Activated CD4-positive, alpha-beta T cell treated with anti-CD3 and anti-CD28 coated beads for 24 hours (primary cell): ENCODE data around the gene SPN.
"Not testable (repeated sequence)": the region's sequence is repeated elsewhere in the genome, so short reads cannot be mapped to it uniquely, and the experiment has no call there.

ENCODE experiments used
- DNase-seq, 2 donors: peaks; one replicate each; pipeline ENCODE4 v3.0.0-alpha.2; 2020; ENCODE audit warnings: low read depth in 2 of 2

SPN gene

DNA sequence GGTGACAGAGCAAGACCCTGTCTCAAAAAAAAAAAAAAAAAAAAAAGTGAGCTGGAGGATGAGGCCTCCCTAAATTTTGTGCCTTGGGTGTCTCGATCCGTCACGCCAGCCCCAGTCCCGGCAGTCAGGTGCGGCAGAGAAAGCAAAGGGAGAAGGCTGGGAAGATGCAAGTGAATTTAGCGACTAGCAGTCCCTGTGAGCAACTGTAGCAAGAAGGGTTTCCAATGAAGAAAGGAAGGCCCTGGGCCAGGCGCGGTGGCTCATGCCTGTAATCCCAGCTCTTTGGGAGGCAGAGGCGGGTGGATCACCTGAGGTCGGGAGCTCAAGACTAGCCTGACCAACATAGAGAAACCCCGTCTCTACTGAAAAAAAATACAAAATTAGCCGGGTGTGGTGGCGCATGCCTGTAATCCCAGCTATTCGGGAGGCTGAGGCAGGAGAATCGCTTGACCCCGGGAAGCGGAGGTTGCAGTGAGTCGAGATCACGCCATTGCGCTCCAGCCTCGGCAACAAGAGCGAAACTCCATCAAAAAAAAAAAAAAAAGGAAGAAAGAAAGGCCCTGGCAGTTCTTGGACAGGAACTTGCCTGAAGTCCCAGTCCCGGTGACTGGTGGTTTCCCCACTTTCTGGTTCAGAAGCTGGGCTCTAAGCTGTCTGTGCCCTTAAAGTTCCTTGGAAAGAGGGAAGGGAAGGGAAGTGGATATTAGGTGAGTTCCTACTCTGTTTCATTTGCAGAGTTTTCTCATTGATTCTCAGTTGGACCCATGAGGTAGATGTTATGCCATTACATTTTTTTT, 14.1 kb downstream of the SPN start:
- no peak for DNase-seq

DNA sequence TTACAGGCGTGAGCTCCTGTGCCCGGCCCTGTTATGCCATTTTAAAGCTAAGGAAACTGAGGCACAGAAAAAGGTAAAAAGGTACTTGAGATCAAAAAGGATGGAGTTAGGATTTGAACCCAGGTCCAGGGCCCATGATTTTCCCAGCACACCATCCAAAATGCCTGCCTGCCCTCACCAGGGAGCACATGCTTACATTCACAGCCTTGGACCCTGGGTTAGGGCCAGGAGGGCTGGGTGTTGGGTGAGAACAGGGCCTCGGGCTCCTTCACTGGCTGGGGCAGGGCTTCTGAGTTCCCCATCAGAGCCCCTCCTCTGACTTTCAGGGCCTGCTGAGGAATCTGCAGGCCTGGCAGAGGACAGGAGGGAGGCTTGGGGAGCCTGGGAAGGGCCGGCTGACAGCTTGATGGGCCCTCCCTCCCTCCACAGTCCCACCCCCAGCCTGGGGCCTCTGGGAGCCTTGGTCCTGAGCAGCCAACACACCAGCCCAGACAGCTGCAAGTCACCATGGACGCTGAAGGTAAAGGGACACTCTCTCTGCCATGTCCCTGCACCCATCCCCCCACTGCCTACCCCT, 15.7 kb downstream of the SPN start, which contains the start of gene QPRT:
QPRT (plus strand) TSS at position 490 of the 577 bp plus-strand sequence; CDS start at position 508, 18 bp downstream.
- DNase-seq: no peak

DNA sequence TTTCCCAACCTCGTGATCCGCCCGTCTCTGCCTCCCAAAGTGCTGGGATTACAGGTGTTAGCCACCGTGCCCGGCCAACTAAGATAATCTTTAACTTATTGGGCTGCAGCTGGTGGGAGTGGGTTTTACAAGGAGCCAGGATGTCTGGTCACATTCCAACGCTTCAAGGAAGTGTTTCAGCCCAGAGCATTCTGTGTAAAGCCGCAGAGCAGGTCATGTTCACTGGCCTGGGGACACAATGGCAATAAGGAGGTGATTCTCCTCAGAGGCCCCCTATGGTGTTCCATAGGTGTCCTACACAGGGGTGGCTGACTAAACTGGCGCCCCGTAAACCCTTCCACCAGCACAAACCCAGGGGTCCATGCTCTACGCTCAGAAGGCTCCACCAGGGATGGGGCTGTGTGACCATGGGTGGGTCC, 17.1 kb downstream of the SPN start:
- DNase-seq: no peak

DNA sequence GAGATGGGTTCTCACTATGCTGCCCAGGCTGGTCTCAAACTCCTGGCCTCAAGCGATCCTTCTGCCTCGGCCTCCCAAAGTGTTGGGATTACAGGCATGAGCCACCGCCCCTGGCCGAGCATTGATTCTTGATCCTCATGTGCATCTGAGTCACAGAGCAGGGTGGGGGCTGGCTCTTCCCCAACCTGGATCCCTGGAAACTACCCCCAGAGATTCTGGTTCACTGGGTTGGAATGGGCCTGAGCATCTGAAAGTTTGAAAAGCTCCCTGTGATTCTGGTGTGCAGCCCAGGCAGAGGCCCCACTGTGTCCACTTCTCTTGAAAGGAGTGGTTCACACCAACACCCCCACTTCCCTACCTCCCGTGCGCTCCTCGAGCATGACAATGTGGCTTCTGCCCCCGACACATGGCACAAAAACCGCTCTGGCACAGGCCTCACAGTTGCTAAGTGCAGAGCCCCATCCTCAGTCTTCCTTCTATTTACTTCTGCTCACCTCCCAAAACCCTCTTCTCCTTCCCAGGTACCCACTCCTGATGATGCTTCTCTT, 20.6 kb downstream of the SPN start:
- DNase-seq: no peak

DNA sequence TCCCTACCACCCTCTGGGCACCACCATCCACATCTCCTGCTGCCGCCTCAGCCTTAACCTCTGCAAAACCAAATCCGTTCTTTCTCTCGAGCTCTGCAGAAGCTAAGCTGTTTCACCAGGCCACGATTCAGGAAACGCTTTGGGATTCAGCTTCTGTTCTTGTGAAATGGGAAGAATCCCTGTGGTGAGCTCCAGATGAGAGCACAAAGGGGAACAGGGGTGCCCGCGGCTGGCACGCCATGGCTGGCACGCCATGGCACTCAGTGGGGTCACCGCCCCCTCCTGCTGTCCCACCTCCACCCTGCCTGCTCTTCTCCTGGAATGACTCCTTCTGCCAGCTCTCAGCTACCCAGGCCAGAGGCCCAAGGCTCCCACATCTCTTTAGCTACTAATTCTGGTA, 21.6 kb downstream of the SPN start:
- DNase-seq: no peak

DNA sequence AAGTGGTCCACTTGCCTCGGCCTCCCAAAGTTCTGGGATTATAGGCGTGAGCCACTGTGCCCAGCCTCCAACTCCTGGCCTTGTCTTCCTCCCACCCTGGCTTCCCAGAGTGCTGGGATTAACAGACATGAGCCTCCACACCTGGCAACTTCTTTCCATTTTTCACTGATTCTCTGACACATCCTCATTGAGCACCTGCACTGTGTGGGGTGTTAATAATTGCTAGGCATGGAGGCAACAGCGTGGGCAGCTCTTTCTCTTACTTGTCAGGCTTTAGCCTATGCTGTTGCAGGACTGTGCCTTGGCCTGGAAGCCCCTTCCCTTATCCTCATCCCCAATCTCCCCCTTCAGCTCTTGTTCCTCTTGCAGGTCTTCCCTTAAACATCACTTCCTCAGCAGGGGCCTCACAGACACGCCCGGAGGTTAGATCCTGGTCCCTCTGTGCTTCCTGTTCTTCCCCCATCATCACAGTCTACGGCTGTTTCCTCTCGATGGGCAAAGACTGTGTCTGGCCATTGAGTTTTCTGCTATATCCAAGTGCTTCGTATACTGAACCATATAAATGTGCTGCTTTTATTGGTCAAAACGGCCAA, 23.8 kb downstream of the SPN start:
- DNase-seq: no peak

DNA sequence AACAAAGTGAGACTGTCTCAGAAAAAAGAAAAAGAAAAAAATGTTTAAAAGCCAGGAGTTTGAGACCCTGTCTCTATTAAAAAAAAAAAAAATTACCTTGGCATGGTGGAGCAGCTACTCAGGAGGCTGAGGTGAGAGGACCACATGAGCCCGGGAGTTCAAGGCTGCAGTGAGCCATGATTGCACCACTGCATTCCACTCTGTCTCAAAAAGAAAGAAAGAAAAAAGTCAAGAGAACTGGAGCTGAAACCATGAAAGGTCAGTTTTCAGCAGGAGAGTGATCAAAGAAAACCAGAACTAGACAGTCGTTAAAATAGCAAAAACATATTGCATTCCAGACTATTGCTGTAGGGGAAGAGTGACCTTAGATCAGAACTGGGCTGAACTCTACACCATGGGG, 24.7 kb downstream of the SPN start:
- DNase-seq: no peak

DNA sequence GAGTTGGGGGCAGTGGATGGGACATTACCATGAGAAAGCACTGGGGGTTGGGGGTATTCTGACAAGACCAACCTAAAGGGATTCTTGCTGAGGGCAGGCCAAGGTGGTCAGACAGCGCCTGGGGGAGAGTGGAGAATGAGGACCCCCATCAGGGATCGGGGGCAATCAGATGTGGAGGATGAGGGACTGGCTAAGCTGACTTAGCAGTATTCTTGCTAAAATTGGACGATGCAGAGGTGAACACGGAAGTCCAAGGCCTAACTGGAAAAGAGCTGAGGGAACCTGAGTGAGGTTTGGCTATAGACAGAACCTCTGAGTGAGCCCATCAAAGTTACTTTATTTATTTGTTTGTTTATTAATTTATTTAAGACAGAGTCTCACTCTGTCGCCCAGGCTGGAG, 25.1 kb downstream of the SPN start:
- no peak for DNase-seq

DNA sequence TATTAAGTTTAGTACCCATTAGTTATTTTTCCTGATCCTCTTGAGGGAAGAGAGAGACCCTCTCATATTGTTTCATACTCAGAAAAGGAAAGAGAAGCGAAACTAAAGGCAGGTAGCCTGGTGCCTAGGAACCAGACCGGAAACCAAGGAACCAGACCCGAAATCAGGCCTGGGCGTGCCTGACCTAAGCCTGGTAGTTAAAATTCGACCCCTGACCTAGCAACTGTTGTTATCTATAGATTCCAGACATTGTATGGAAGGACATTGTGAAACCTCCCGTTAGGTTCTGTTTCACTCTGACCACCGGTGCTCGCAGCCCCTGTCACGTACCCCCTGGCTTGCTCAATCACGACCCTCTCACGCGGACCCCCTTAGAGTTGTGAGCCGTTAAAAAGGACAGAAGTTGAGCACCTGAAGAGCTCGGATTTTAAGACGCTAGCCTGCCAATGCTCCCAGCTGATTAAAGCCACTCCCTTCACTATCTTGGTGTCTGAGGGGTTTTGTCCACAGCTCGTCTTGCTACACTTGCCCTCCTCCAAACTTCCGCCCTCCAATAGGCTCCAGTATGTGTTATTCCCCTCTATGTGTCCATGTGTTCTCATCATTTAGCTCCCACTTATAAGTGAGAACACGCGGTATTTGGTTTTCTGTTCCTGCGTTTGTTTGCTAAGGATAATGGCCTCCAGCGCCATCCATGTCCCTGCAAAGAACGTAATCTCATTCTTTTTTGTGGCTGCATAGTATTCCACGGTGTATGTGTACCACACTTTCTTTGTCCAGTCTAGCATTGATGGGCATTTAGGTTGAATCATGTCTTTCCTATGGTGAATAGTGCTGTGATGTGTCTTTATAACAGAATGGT, 26.7 kb downstream of the SPN start:
- not testable (repeated sequence) for DNase-seq

DNA sequence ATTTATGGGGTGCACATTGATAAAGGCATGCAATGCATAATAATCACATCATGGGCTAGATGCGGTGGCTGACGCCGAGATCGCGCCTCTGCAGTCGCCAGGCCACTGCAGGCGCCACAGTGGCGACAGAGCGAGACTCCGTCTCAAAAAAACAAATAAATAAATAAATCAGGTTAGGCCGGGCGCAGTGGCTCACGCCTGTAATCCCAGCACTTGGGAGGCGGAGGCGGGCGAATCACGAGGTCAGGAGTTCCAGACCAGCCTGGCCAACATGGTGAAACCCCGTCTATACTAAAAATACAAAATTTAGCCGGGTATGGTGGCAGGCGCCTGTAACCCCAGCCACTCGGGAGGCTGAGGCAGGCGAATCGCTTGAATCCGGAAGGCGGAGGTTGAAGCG, 29.6 kb downstream of the SPN start:
- DNase-seq: not testable (repeated sequence)

DNA sequence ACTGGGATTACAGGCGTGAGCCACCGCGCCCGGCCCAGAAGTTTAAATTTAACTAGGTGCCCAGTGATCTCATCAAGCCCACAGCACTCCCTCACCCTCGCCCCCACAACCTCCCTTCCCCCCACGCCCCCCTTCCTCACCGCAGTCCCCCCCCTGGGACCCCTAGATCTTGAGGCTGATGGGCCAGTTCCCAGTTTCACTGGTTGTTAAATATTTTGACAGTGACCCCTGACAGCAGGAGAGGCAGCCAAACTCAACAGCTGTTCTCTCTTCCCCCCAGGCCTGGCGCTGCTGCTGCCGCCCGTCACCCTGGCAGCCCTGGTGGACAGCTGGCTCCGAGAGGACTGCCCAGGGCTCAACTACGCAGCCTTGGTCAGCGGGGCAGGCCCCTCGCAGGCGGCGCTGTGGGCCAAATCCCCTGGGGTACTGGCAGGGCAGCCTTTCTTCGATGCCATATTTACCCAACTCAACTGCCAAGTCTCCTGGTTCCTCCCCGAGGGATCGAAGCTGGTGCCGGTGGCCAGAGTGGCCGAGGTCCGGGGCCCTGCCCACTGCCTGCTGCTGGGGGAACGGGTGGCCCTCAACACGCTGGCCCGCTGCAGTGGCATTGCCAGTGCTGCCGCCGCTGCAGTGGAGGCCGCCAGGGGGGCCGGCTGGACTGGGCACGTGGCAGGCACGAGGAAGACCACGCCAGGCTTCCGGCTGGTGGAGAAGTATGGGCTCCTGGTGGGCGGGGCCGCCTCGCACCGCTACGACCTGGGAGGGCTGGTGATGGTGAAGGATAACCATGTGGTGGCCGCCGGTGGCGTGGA, 31.5 kb downstream of the SPN start:
- DNase-seq: no peak

DNA sequence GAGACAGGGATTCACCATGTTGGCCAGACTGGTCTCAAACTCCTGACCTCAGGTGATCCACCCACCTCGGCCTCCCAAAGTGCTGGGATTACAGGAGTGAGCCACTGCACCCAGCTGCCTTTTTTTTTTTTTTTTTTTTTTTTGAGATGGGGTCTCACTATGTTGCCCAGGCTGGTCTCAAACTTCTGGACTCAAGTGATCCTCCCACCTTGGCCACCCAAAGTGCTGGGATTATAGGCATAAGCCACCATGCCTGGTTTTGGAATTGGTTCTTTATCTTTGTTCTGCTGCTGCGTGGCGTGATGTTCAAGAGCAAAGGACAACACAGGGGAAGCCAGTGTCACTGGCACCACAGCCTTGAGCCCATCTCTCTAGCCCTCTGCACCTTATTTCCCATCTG, 32.6 kb downstream of the SPN start:
- DNase-seq: not testable (repeated sequence)

DNA sequence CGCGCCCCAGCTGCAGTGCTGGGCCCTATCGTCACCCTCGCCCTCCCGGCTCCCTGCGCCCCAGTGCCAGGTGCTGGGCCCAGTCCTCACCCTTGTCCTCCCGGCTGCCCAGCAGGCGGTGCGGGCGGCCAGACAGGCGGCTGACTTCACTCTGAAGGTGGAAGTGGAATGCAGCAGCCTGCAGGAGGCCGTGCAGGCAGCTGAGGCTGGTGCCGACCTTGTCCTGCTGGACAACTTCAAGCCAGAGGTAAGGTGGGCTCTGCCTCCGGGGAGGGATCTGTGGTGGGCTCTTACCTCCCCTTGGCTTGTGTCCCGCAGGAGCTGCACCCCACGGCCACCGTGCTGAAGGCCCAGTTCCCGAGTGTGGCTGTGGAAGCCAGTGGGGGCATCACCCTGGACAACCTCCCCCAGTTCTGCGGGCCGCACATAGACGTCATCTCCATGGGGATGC, 33.9 kb downstream of the SPN start:
- DNase-seq: no peak

DNA sequence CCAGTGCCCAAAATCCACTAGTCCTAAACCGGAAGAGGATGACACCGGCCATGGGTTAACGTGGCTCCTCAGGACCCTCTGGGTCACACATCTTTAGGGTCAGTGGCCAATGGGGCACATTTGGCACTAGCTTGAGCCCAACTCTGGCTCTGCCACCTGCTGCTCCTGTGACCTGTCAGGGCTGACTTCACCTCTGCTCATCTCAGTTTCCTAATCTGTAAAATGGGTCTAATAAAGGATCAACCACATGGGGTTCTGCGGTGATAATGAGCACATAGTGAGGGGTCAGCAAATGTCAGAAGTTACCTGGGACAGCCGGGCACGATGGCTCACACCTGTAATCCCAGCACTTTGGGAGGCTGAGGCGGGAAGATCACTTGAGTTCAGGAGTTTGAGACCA, 34.3 kb downstream of the SPN start:
- no peak for DNase-seq

DNA sequence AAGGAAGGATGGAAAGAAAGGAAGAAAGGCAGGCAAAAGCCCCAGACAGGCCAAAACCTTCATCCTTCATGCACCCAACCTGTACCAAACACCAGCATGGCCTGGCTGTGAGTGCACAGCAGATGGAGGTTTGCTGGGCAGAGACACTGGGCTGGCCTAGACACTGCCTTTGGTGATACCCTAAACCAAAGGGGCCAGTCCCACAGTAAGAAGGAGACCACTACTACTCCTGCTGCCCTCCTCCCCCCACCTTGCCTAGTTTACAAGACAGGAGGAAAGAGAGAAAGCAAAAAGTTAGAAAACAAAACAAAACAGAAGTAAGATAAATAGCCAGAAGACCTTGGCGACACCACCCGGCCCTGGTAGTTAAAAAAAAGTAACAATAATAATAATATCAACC, 35.0 kb downstream of the SPN start:
- no peak for DNase-seq

DNA sequence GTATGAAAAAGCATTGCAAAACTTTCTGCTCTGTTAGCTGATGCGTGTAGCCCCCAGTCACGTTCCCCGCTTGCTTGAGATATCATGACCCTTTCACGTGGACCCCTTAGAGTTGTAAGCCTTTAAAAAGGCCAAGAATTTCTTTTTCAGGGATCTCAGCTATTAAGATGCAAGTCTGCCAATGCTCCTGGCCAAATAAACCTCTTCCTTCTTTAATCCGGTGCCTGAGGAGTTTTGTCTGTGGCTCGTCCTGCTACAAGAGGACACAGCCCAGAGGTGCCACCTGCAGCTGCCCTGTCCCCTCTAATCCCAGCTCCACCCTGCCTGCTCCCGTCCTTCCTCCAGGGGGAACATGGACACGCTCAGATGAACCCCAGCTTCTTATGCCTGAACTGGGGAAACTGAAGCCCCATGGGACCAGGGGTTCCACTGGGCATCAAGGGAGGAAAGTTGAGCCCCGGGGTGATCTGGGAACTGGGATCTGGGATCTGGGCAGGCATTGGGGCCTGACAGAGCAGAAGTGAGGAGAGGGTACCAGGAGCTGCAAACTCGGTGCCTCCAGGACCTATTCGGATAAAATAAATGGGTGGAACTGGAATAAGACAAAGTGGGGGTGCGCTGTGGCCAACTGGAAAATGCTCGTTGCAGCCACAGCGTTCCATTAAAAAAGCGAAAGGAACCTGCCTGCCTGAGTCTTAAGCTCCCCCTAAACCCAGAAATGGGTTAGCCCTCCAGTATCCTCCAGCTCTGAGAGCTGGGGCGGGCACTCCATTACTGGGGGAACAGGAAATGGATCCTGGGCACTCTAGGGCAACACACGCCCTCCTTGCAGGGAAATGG, 35.7 kb downstream of the SPN start:
- DNase-seq: no peak

DNA sequence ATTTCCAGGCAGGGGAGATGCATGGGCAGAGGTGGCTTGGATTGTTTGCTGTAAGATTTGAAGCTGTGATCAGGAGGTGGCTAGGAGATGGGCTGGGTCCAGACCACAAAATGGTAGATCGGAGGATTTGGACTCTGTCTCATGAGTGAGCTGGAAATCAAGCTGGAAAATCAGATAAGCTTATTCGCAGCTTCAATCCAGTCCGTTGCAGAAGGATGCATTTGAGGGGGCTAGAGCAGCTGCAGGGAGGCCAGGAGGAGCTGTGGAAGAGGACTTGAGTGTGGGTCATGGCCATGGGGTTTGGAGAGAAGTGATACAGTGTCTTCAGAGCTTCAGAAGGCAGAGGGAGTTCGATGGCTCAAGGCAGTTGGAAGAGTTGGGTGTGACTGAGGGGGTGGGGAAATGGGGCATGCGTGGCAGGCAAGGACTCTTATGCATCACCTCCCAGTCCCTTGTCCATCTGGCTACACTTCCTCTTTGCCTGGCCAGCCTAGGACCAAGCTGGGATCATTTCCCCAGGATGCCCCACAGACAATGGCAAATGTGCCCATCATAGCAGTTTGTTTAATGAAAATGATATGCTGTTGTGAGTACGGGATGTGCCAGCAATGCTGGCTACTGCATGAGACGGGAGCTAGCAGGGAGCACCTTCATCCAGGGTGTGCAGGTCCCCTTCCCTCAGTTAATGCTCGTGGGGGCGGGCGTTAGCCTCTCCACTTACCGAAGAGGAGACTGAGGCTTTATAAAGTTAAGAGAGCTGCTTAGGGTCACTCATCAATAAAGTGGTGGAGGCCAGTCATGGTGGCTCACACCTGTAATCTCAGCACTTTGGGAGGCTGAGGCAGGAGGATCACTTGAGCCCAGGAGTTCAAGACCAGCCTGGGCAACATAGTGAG, 36.5 kb downstream of the SPN start:
- no peak for DNase-seq

DNA sequence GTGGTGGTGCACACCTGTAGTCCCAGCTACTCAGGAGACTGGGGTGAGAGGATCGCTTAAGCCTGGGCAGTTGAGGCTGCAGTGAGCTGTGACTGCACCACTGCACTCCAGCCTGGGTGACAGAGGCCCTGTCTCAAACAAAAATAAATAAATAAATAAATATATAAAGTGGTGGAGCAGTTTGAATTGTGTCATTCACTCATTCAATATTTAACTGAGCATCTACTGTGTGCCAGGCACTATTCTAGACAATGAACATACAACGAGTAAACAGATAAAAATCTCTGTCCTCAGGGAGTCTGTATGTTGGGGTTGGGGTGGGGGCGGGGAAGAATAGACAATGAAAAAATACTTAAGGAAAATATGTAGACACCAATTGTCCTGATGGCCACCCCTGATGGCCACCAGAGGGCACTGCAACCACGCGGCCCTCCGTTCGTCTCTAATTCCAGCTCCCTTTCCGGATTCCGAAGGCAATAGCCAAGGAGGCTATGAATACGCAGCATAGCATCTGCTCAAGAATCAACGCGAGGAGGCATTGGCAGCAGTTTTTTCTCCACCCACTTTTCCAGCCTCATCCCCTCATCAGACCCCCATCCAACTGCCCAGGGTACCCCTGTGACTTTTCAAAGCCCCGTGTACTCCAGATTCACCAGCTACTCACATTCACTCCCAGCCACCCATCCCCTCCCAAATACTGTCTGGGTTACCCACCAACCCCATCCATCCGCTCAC, 37.4 kb downstream of the SPN start:
- DNase-seq: peak; percentile 64 to 67
